ENCODE measurements around the gene RFX4. TPM values are rescaled to one million over a fixed set of nuclear protein-coding genes. Genes with fewer than 3 reads are reported as not detected.

RFX4 gene
- total RNA-seq, 1 donor from 2014 or later: 53.8 TPM

DNA sequence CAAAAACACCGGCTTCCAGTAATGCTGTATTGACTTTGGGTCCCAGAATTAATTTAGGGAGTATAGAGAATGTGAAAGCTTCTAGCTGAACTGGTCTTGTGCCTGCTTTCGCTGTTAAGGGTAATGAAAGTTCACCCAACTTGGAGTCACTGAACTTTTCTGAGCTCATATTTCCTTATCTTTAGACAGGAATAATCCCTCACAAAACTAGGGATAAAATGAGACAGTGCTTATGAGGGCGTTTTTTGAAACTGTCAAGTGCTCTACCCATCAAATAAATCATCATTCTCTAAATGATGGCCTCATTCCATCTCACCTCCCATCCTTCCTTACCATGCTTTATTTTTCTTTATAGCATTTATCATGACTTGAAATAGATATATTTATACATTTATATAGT lies 74.7 kb downstream of the RFX4 start:
- TF ChIP-seq, protein P1, sequence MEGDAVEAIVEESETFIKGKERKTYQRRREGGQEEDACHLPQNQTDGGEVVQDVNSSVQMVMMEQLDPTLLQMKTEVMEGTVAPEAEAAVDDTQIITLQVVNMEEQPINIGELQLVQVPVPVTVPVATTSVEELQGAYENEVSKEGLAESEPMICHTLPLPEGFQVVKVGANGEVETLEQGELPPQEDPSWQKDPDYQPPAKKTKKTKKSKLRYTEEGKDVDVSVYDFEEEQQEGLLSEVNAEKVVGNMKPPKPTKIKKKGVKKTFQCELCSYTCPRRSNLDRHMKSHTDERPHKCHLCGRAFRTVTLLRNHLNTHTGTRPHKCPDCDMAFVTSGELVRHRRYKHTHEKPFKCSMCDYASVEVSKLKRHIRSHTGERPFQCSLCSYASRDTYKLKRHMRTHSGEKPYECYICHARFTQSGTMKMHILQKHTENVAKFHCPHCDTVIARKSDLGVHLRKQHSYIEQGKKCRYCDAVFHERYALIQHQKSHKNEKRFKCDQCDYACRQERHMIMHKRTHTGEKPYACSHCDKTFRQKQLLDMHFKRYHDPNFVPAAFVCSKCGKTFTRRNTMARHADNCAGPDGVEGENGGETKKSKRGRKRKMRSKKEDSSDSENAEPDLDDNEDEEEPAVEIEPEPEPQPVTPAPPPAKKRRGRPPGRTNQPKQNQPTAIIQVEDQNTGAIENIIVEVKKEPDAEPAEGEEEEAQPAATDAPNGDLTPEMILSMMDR (conservative IDR thresholded peaks at IDR 0.05): no peak
- H3K4me1 Mint-ChIP-seq: no peaks in the 10 kb centered on the region
- DNase-seq (ENCODE audit: low read depth, low spot score): no peak
- H3K4me3 Mint-ChIP-seq: no peak overlapping the region
- H3K27ac Mint-ChIP-seq (ENCODE audit: unreplicated experiment): no peak overlapping the region
- H3K9me3 Mint-ChIP-seq: peaks cover 16% of the 10 kb centered on the region
- H3K36me3 Mint-ChIP-seq (ENCODE audit: low read depth): peaks cover 72% of the 10 kb centered on the region
- H3K27me3 Mint-ChIP-seq (ENCODE audit: low read depth): no peaks in the 10 kb centered on the region

DNA sequence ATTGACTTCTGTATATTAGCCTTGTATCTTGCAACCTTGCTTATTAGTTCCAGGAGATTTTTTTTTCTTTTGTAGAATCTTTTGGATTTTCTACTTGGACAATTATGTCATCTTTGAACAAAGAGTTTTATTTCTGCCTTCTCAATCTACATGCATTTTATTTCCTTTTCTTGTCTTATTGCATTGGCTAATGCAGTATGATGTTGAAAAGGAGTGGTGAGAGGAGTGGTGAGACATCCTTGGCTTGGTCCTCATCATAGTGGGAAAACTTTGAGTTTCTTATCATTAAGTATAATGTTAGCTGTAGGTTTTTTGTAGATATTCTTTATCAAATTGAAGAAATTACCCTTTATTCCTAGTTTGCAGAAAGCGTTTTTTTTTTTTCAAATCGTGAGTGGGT lies 80.6 kb downstream of the RFX4 start:
- H3K4me1 Mint-ChIP-seq: peaks cover 13% of the 10 kb centered on the region
- peak overlapping the region; percentile 14 for H3K4me3 Mint-ChIP-seq
- H3K36me3 Mint-ChIP-seq (ENCODE audit: low read depth): peaks cover 77% of the 10 kb centered on the region
- DNase-seq (ENCODE audit: low read depth, low spot score): no peak
- no peak overlapping the region for H3K27ac Mint-ChIP-seq (ENCODE audit: unreplicated experiment)
- no peaks in the 10 kb centered on the region for H3K27me3 Mint-ChIP-seq (ENCODE audit: low read depth)
- TF ChIP-seq, protein P1 (conservative IDR thresholded peaks at IDR 0.05): no peak
- H3K9me3 Mint-ChIP-seq: peaks cover 34% of the 10 kb centered on the region

DNA sequence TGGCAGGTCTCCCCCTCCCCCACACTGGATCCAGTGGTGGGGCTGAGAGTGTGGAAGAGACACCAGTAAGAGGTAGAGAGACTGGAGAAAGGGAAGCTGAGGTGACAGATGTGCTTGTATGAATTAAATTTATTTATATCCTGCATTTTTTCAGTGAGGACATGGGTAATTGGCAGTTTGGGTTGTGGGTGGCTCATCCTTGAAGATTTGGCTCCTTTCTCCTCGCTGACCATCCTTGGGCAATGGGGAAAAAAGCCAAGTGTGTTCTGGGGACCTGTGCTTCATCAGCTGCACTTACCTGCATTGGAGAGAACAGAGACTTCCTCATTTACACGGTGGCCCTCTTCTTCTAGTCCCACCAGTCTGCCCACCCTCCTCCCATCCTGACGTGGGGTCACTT lies 86.4 kb downstream of the RFX4 start:
- no peaks in the 10 kb centered on the region for H3K27me3 Mint-ChIP-seq (ENCODE audit: low read depth)
- no peak overlapping the region for H3K4me3 Mint-ChIP-seq
- peaks cover 60% of the 10 kb centered on the region for H3K4me1 Mint-ChIP-seq
- peak overlapping the region; percentile 15 for H3K27ac Mint-ChIP-seq (ENCODE audit: unreplicated experiment)
- H3K36me3 Mint-ChIP-seq (ENCODE audit: low read depth): peaks cover 28% of the 10 kb centered on the region
- peaks cover 8% of the 10 kb centered on the region for H3K9me3 Mint-ChIP-seq
- TF ChIP-seq, protein P1 (conservative IDR thresholded peaks at IDR 0.05): no peak
- no peak for DNase-seq (ENCODE audit: low read depth, low spot score)

DNA sequence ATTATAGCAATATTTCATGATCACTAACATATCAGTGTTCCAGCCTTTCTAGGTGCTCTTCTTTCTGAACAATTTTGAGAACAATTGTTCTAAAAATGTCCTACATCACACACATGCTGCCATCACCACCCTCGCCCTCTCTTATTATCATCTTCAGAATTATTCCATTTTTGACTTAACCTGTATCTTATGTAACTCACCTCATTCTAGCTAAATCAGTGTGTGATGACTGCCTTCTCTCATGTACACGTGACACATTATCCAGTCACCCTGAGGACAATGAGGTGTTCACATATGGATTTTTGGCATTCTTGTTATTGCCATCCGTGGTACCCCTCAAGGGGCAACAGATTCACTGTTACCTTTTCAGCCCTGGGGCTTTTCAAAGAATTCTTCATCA lies 87.3 kb downstream of the RFX4 start:
- H3K36me3 Mint-ChIP-seq (ENCODE audit: low read depth): peaks cover 24% of the 10 kb centered on the region
- no peaks in the 10 kb centered on the region for H3K9me3 Mint-ChIP-seq
- TF ChIP-seq, protein P1 (conservative IDR thresholded peaks at IDR 0.05): no peak
- H3K4me3 Mint-ChIP-seq: no peak overlapping the region
- H3K4me1 Mint-ChIP-seq: peaks cover 66% of the 10 kb centered on the region
- DNase-seq (ENCODE audit: low read depth, low spot score): no peak
- no peak overlapping the region for H3K27ac Mint-ChIP-seq (ENCODE audit: unreplicated experiment)
- no peaks in the 10 kb centered on the region for H3K27me3 Mint-ChIP-seq (ENCODE audit: low read depth)

DNA sequence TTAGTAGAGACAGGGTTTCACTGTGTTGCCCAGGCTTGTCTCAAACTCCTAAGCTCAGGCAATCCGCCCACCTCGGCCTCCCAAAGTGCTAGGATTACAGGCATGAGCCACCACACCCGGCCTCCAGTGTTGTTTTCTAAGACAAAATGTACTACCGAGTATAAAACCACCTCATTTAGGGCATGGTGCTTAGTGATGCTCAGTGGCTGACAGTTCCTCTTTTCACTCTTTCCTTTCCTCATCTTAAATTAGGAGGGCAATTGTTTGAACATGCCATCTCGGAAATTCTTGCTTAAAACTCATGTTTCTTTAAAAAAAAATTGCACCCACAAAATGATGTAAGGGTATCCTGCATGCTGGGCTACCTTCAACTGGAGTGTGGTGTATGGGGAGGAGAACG lies 89.0 kb downstream of the RFX4 start:
- DNase-seq (ENCODE audit: low read depth, low spot score): no peak
- Mint-ChIP-seq H3K9me3 (peaks cover 4% of the 10 kb centered on the region), H3K27ac (ENCODE audit: unreplicated experiment) (peak overlapping the region; percentile 96), H3K4me3 (peak overlapping the region; percentile 69), H3K36me3 (ENCODE audit: low read depth) (peaks cover 17% of the 10 kb centered on the region), H3K4me1 (peaks cover 71% of the 10 kb centered on the region), H3K27me3 (ENCODE audit: low read depth) (no peaks in the 10 kb centered on the region)
- TF ChIP-seq, protein P1 (conservative IDR thresholded peaks at IDR 0.05): no peak
